ENCODE data around the gene TBC1D2.

TBC1D2 gene

DNA sequence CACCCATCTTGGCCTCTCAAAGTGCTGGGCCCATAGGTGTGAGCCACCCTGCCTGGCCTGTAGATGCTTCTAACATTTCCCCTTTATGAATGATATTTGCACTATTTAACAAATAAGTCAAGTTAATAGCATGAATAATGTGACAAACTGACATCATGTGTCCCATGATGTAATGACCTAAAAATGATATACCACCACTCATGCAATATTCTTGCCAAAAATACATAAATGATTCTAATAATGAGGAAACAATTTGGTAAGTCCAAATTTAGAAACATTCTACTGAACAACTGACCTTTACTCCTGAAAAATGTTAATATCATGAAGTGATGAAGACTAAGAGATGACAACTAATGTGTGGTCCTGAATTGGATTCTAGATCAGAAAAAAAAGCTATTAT is 102.9 kb downstream of the TBC1D2 start:
- no peak for TF ChIP-seq ZNF292 (tag by site-specific recombination; IDR thresholded peaks at IDR 0.05; ENCODE audit: borderline replicate concordance, low read depth)
- TF ChIP-seq, protein P1, sequence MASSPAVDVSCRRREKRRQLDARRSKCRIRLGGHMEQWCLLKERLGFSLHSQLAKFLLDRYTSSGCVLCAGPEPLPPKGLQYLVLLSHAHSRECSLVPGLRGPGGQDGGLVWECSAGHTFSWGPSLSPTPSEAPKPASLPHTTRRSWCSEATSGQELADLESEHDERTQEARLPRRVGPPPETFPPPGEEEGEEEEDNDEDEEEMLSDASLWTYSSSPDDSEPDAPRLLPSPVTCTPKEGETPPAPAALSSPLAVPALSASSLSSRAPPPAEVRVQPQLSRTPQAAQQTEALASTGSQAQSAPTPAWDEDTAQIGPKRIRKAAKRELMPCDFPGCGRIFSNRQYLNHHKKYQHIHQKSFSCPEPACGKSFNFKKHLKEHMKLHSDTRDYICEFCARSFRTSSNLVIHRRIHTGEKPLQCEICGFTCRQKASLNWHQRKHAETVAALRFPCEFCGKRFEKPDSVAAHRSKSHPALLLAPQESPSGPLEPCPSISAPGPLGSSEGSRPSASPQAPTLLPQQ (tag by site-specific recombination; IDR thresholded peaks at IDR 0.05): 0 out of 2 replicates have a peak, but pooled peaks have one; percentile 27
- no peaks in the 10 kb centered on the region for H3K9me3 ChIP-seq (ENCODE audit: control insufficient read depth, insufficient read depth, low read depth, low read length)
- no peaks in the 10 kb centered on the region for H3K36me3 ChIP-seq (ENCODE audit: control insufficient read depth in 2 of 2, insufficient read depth in 1 of 2, low read length in 2 of 2)
- ChIA-PET POLR2A (no interaction called here), CTCF (no interaction called here)
- H3K27ac ChIP-seq (ENCODE audit: extremely low read depth, low read depth, low read length): no peak overlapping the region
- H3K4me3 ChIP-seq (ENCODE audit: low read depth, low read length): no peak overlapping the region
- H3K4me1 ChIP-seq (ENCODE audit: control insufficient read depth, insufficient read depth, low read length): no peaks in the 10 kb centered on the region

DNA sequence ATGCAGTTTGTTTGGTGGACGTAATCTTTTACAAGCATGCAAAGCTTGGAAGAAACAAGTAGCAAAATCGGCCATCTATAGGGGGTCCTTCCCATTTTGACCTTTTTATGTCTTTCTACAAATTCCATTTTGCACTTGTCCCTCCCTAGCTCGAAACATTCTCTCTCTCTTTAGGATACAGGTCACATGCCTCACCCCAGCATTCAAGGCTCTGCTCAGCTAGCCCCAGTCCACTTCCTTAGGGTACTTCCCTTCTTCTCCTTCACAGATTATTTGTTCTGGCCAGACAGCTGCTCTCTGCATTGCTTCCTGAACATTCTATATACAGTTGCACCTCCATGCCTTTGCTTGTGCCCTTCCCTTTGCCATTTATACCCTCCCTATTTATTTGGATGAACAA is 104.7 kb downstream of the TBC1D2 start:
- ChIA-PET CTCF (interaction anchor here (1.2 kb wide), 1 partner anchor 56 kb away, joined by 4 read pairs; no protein-coding TSS in a partner anchor), POLR2A (no interaction called here)
- Histone ChIP-seq H3K36me3 (ENCODE audit: control insufficient read depth in 2 of 2, insufficient read depth in 1 of 2, low read length in 2 of 2) (no peaks in the 10 kb centered on the region), H3K27ac (ENCODE audit: extremely low read depth, low read depth, low read length) (no peak overlapping the region), H3K4me3 (ENCODE audit: low read depth, low read length) (no peak overlapping the region), H3K4me1 (ENCODE audit: control insufficient read depth, insufficient read depth, low read length) (no peaks in the 10 kb centered on the region; the same call in 1 of the 2 replicates), H3K9me3 (ENCODE audit: control insufficient read depth, insufficient read depth, low read depth, low read length) (no peaks in the 10 kb centered on the region)
- TF ChIP-seq ZNF292 (tag by site-specific recombination; IDR thresholded peaks at IDR 0.05; ENCODE audit: borderline replicate concordance, low read depth) (no peak), GFI1B (tag by site-specific recombination; IDR thresholded peaks at IDR 0.05) (no peak), ZNF335 (tag by site-specific recombination; conservative IDR thresholded peaks at IDR 0.05) (no peak), ZBTB17 (tag by site-specific recombination; IDR thresholded peaks at IDR 0.05) (no peak)

DNA sequence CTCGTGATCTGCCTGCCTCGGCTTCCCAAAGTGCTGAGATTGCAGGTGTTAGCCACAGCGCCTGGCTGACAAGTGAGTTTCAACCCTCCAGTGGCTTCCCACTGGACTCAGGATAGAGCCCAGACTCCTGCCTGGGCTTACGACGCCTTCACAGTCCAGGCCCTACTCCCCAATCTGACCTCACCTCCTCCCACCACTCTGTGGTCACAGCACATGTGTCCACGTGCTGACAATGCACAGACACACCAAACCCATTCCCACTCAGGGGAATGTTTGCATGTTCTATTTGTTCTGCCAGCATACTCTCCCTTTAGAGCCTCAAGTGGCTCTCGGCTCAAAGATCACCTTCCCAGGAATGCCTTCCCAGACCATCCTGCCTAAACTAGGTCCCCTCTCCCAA is 105.3 kb downstream of the TBC1D2 start:
- Histone ChIP-seq H3K36me3 (ENCODE audit: control insufficient read depth in 2 of 2, insufficient read depth in 1 of 2, low read length in 2 of 2) (no peaks in the 10 kb centered on the region), H3K4me3 (ENCODE audit: low read depth, low read length) (no peak overlapping the region), H3K9me3 (ENCODE audit: control insufficient read depth, insufficient read depth, low read depth, low read length) (no peaks in the 10 kb centered on the region), H3K27ac (ENCODE audit: extremely low read depth, low read depth, low read length) (no peak overlapping the region), H3K4me1 (ENCODE audit: control insufficient read depth, insufficient read depth, low read length) (no peaks in the 10 kb centered on the region; the same call in 1 of the 2 replicates)
- CTCF ChIA-PET: interaction anchor here (1.2 kb wide), 1 partner anchor 56 kb away, joined by 4 read pairs; no protein-coding TSS in a partner anchor
- no peak for TF ChIP-seq ZNF335 (tag by site-specific recombination; conservative IDR thresholded peaks at IDR 0.05)
- TF ChIP-seq, protein P2, sequence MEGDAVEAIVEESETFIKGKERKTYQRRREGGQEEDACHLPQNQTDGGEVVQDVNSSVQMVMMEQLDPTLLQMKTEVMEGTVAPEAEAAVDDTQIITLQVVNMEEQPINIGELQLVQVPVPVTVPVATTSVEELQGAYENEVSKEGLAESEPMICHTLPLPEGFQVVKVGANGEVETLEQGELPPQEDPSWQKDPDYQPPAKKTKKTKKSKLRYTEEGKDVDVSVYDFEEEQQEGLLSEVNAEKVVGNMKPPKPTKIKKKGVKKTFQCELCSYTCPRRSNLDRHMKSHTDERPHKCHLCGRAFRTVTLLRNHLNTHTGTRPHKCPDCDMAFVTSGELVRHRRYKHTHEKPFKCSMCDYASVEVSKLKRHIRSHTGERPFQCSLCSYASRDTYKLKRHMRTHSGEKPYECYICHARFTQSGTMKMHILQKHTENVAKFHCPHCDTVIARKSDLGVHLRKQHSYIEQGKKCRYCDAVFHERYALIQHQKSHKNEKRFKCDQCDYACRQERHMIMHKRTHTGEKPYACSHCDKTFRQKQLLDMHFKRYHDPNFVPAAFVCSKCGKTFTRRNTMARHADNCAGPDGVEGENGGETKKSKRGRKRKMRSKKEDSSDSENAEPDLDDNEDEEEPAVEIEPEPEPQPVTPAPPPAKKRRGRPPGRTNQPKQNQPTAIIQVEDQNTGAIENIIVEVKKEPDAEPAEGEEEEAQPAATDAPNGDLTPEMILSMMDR (tag by site-specific recombination; IDR thresholded peaks at IDR 0.05): no peak
- TF ChIP-seq ZNF707 (tag by site-specific recombination; IDR thresholded peaks at IDR 0.05): no peak
- no peak for TF ChIP-seq KLF1 (tag by site-specific recombination; IDR thresholded peaks at IDR 0.05)
- no peak for TF ChIP-seq ZNF585B (tag by site-specific recombination; IDR thresholded peaks at IDR 0.05)
- TF ChIP-seq ZNF350 (tag by site-specific recombination; IDR thresholded peaks at IDR 0.05): no peak
- TF ChIP-seq ZNF621 (tag by site-specific recombination; IDR thresholded peaks at IDR 0.05): no peak
- peak; percentile 52 for TF ChIP-seq EGR2 (tag by site-specific recombination; IDR thresholded peaks at IDR 0.05; ENCODE audit: low read depth)
- POLR2A ChIA-PET: no interaction called here

DNA sequence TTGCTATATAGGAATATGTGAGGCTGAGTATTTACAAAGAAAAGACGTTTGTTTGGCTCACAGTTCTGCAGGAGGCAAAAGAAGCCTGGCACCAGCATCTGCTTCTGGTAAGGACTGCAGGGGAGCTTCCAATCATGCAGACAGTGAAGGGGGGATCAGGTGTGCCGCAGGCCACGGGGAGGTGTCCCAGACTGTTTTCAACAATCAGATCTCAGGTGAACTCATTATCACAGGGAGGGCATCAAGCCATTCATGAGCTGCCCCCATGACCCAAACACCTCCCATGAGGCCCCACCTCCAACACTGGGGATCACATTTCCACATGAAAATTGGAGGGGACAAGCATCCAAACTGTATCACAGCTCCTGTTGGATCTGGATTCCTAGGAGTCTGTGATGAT is 106.0 kb downstream of the TBC1D2 start:
- POLR2A ChIA-PET: no interaction called here
- Histone ChIP-seq H3K4me1 (ENCODE audit: control insufficient read depth, insufficient read depth, low read length) (no peaks in the 10 kb centered on the region; the same call in 1 of the 2 replicates), H3K4me3 (ENCODE audit: low read depth, low read length) (no peak overlapping the region), H3K9me3 (ENCODE audit: control insufficient read depth, insufficient read depth, low read depth, low read length) (no peaks in the 10 kb centered on the region), H3K36me3 (ENCODE audit: control insufficient read depth in 2 of 2, insufficient read depth in 1 of 2, low read length in 2 of 2) (no peaks in the 10 kb centered on the region), H3K27ac (ENCODE audit: extremely low read depth, low read depth, low read length) (no peak overlapping the region)
- no peak for TF ChIP-seq ZNF558 (tag by site-specific recombination; IDR thresholded peaks at IDR 0.05)
- peak; percentile 6; the same call in 1 of the 2 replicates for TF ChIP-seq ZBTB20 (tag by site-specific recombination; IDR thresholded peaks at IDR 0.05)
- no peak for TF ChIP-seq ZNF654 (tag by site-specific recombination; IDR thresholded peaks at IDR 0.05; ENCODE audit: low read depth)
- CTCF ChIA-PET: interaction anchor here (0.7 kb wide), 1 partner anchor 21 kb away, joined by 3 read pairs; no protein-coding TSS in a partner anchor
